PC-9 (cell line): Measurements from ENCODE around the gene TOPORS. TPM values are rescaled to one million over a fixed set of nuclear protein-coding genes. Genes with fewer than 3 reads are reported as not detected.

ENCODE experiments used
- BruUV-seq: library from RNA; stranded (reverse); fragments of 400-500 nt; replicated peaks from 2 replicates; lab custom pipeline; 2021; lab: Mats Ljungman, UMichigan
- CTCF ChIA-PET: fragments of 300-600 bp; sonication (Branson Sonifier 250); formaldehyde crosslinking; loops from one replicate; lab custom pipeline; 2022; ENCODE audit warnings: antibody characterized with exemption; lab: Charles Lee
- POLR2A ChIA-PET: fragments of 300-600 bp; sonication (Branson Sonifier 250); formaldehyde crosslinking; loops from one replicate; lab custom pipeline; 2022; ENCODE audit warnings: antibody characterized with exemption; ENCODE audit not compliant: unreplicated experiment; lab: Charles Lee
- DNase-seq, 2 experiments: peaks; one replicate each; pipeline versions ENCODE4 v3.0.0 to v3.0.0-alpha.2; 2015 to 2022; ENCODE audit warnings: mixed read lengths in 1 of 2
- H2AFZ ChIP-seq: fragments of 200-600 bp; sonication (generic); 2 replicates; pipeline ENCODE4 v1.8.1; 2017; ENCODE audit warnings: antibody characterized with exemption
- H3F3A ChIP-seq: fragments of 200-600 bp; sonication (generic); 2 replicates; pipeline ENCODE4 v1.8.1; 2017; ENCODE audit warnings: antibody characterized with exemption, mild to moderate bottlenecking, low read depth; ENCODE audit not compliant: insufficient read depth
- H3K27ac ChIP-seq: fragments of 200-600 bp; sonication (generic); 2 replicates; pipeline ENCODE4 v1.6.1; 2016; ENCODE audit warnings: mixed run types
- H3K27me3 ChIP-seq: fragments of 200-600 bp; sonication (generic); 2 replicates; pipeline ENCODE4 v1.6.1; 2016; ENCODE audit warnings: low read depth, mixed run types; ENCODE audit not compliant: insufficient read depth
- H3K36me3 ChIP-seq: fragments of 200-600 bp; sonication (generic); 2 replicates; pipeline ENCODE4 v1.6.1; 2016; ENCODE audit warnings: low read depth, mixed run types
- H3K4me1 ChIP-seq: fragments of 200-600 bp; sonication (generic); replicated peaks from 2 replicates; pipeline ENCODE4 v1.6.1; 2016; ENCODE audit warnings: mixed run types; ENCODE audit not compliant: insufficient read depth
- H3K4me2 ChIP-seq: fragments of 200-600 bp; sonication (generic); 2 replicates; pipeline ENCODE4 v1.6.1; 2017; ENCODE audit warnings: mixed run types
- H3K4me3 ChIP-seq: fragments of 200-600 bp; sonication (generic); 2 replicates; pipeline ENCODE4 v1.6.1; 2016; ENCODE audit warnings: mixed run types
- H3K79me2 ChIP-seq: fragments of 200-600 bp; sonication (generic); 2 replicates; pipeline ENCODE4 v1.6.1; 2017; ENCODE audit warnings: low read depth, mixed run types
- H3K9me2 ChIP-seq: fragments of 200-600 bp; sonication (generic); 2 replicates; pipeline ENCODE4 v1.8.1; 2017; ENCODE audit warnings: mild to moderate bottlenecking; ENCODE audit not compliant: insufficient read depth
- H3K9me3 ChIP-seq: fragments of 200-600 bp; sonication (generic); 2 replicates; pipeline ENCODE4 v1.8.1; 2016; ENCODE audit warnings: low read depth; ENCODE audit not compliant: insufficient read depth
- H4K20me1 ChIP-seq: fragments of 200-600 bp; sonication (generic); 2 replicates; pipeline ENCODE4 v1.8.1; 2017; ENCODE audit not compliant: insufficient read depth
- EZH2 ChIP-seq: fragments of 200-600 bp; sonication (generic); IDR thresholded peaks from 2 replicates; pipeline ENCODE4 v1.8.0; 2017; ENCODE audit warnings: antibody characterized with exemption, low read depth
- intact Hi-C: fragments of 100-400 bp; cut with micrococcal nuclease; formaldehyde crosslinking; loops from one replicate; pipeline ENCODE4 v1.10.0; 2022; ENCODE audit not compliant: unreplicated experiment
- total RNA-seq: library from RNA; stranded (reverse); gene quantifications from 2 replicates; pipeline ENCODE4 v1.2.3, GENCODE V29; 2021
- TF ChIP-seq, protein P1 (sequence below): fragments of 200-600 bp; sonication (generic); conservative IDR thresholded peaks from 2 replicates; pipeline ENCODE4 v1.6.1; 2017; ENCODE audit warnings: mixed run types, antibody characterized with exemption, mild to moderate bottlenecking, moderate library complexity

TOPORS gene
- total RNA-seq, 1 experiment from 2014 or later = 11.1 TPM

DNA sequence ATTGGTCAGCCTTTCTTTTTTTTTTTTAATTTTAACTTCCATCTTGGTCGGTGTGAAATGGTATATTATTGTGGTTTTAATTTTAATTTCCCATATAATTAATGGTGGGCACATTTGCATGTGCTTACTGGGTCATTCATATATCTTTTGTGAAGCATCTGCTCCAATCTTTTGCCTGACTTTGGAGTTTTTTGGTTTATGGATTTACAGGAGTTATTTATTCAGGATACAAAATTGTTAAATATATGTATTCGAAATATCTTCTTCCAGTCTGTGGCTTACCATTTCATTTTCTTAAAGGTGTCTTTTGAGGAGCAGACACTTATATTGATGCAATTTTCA is 25.7 kb downstream of the TOPORS start:
- DNase-seq = no peak
- CTCF ChIA-PET = interaction anchor here (0.6 to 2.1 kb wide), 11 partner anchors 19 to 679 kb away, joined by 3 to 16 read pairs (median 3); no protein-coding TSS in a partner anchor
- intact Hi-C loops = loop anchor here (1.0 to 2.0 kb wide), 4 partner anchors 47 to 147 kb away; partner anchors contain the start of genes ACO1 and NDUFB6
- Histone ChIP-seq H3F3A (peaks cover 22% of the 10 kb centered on the region; the same call in 1 of the 2 replicates), H3K27me3 (no peaks in the 10 kb centered on the region), H3K9me3 (no peaks in the 10 kb centered on the region), H4K20me1 (no peaks in the 10 kb centered on the region), H3K9me2 (no peaks in the 10 kb centered on the region), H3K4me3 (peak overlapping the region; percentile 69; the same call in 1 of the 2 replicates), H3K36me3 (no peaks in the 10 kb centered on the region), H3K27ac (peak overlapping the region; percentile 25), H3K4me2 (peak overlapping the region; percentile 72), H2AFZ (peak overlapping the region; percentile 78), H3K4me1 (peaks cover 11% of the 10 kb centered on the region), H3K79me2 (no peaks in the 10 kb centered on the region)
- POLR2A ChIA-PET = interaction anchor here (0.5 to 0.7 kb wide), 5 partner anchors 38 to 967 kb away, joined by 3 to 12 read pairs (median 5); no protein-coding TSS in a partner anchor
- no TSS peak for BruUV-seq
- TF ChIP-seq, protein P1, sequence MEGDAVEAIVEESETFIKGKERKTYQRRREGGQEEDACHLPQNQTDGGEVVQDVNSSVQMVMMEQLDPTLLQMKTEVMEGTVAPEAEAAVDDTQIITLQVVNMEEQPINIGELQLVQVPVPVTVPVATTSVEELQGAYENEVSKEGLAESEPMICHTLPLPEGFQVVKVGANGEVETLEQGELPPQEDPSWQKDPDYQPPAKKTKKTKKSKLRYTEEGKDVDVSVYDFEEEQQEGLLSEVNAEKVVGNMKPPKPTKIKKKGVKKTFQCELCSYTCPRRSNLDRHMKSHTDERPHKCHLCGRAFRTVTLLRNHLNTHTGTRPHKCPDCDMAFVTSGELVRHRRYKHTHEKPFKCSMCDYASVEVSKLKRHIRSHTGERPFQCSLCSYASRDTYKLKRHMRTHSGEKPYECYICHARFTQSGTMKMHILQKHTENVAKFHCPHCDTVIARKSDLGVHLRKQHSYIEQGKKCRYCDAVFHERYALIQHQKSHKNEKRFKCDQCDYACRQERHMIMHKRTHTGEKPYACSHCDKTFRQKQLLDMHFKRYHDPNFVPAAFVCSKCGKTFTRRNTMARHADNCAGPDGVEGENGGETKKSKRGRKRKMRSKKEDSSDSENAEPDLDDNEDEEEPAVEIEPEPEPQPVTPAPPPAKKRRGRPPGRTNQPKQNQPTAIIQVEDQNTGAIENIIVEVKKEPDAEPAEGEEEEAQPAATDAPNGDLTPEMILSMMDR = peak; percentile 13; the same call in 1 of the 2 replicates
- no peak for TF ChIP-seq EZH2

DNA sequence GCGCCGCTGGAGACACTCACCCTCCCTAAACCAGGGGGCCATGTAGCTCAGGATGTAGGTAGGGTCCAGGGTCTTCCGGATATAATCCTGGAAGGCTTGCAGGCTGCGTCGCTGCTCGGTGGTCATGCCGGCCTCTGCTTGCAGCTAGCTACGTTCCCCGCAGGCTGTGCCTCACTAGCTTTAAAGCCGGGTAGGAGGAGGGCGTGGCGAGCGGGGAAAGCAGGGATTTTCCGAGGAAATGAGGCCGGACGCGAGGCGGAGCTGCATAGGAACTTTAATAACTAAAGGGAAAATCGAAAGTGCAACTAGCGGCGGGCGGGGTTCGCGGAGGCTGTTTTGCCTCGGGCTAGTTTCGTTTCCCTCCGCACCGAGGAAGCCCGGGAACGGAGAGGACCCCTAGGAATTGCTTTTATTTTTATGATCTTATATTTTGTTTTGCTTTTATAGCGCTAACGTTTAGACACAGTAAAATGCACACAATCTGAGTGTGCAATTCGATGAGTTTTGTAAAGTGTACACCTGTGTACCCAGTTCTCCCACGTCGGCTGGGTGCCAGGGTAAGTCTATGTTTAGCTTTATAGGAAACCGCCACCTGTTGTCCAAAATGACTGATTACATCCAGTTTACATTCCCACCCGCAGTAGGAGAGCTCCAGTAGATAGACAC is 26.2 kb downstream of the TOPORS start, which contains the start of gene RIGI:
RIGI (minus strand) TSS at position 156 of the 666 bp plus-strand sequence; CDS start at position 126, 30 bp downstream.
- Histone ChIP-seq H3K4me2 (peak within 1 kb of the TSS; percentile 81), H3K9me3 (no peaks in the 10 kb centered on the region), H3K27me3 (no peaks in the 10 kb centered on the region), H3K27ac (peak within 1 kb of the TSS; percentile 68), H3F3A (peaks cover 22% of the 10 kb centered on the region; the same call in 1 of the 2 replicates), H3K9me2 (no peaks in the 10 kb centered on the region), H3K79me2 (no peaks in the 10 kb centered on the region), H3K36me3 (no peaks in the 10 kb centered on the region), H4K20me1 (no peaks in the 10 kb centered on the region), H3K4me3 (peak within 1 kb of the TSS; percentile 69), H2AFZ (peak within 1 kb of the TSS; percentile 89), H3K4me1 (peaks cover 11% of the 10 kb centered on the region)
- TF ChIP-seq, protein P1 = peak; percentile 66
- TF ChIP-seq EZH2 = no peak
- intact Hi-C loops = loop anchor here (1.0 to 2.0 kb wide), 4 partner anchors 47 to 147 kb away; partner anchors contain the start of genes ACO1 and NDUFB6
- ChIA-PET CTCF (interaction anchor here (0.6 to 2.1 kb wide), 11 partner anchors 18 to 678 kb away, joined by 3 to 16 read pairs (median 3); partner anchors contain the start of gene ACO1), POLR2A (interaction anchor here (0.5 to 0.7 kb wide), 6 partner anchors 26 to 131 kb away, joined by 3 to 6 read pairs (median 4); partner anchors contain the start of gene SMIM27)
- DNase-seq = peak; percentile 83
- BruUV-seq = no TSS peak

DNA sequence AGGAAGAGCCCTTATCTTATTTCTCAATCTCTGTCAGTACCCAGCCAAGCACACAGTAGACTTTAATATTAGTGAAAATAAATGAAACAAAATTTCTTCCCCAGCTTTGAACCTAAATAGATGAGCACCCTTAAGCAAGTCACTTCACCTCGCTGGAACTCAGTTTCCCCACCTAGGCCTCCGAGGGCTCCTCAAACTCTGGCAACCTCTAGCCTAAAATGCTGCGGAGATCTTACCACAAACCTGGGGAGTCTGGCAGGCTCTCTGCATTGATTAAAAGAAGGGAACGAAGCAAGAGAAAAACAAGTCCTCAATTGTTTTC is 26.7 kb downstream of the TOPORS start:
- DNase-seq = no peak
- H3K4me3 ChIP-seq = peak overlapping the region; percentile 69
- ChIA-PET POLR2A (interaction anchor here (0.5 to 0.7 kb wide), 2 partner anchors 26 to 87 kb away, joined by 4 to 5 read pairs; partner anchors contain the start of gene SMIM27), CTCF (interaction anchor here (0.7 to 2.1 kb wide), 3 partner anchors 95 to 146 kb away, joined by 3 to 16 read pairs (median 4); partner anchors contain the start of gene ACO1)
- peaks cover 11% of the 10 kb centered on the region for H3K4me1 ChIP-seq
- H3K9me2 ChIP-seq = no peaks in the 10 kb centered on the region
- peak overlapping the region; percentile 81 for H3K4me2 ChIP-seq
- BruUV-seq = no TSS peak
- peak overlapping the region; percentile 68 for H3K27ac ChIP-seq
- H2AFZ ChIP-seq = peak overlapping the region; percentile 89
- no peak for TF ChIP-seq EZH2
- TF ChIP-seq, protein P1 = no peak
- H4K20me1 ChIP-seq = no peaks in the 10 kb centered on the region
- H3K27me3 ChIP-seq = no peaks in the 10 kb centered on the region
- no peaks in the 10 kb centered on the region for H3K79me2 ChIP-seq
- no peaks in the 10 kb centered on the region for H3K9me3 ChIP-seq
- no peaks in the 10 kb centered on the region for H3K36me3 ChIP-seq
- intact Hi-C loops = loop anchor here (1.0 to 2.0 kb wide), 4 partner anchors 48 to 146 kb away; partner anchors contain the start of genes ACO1 and NDUFB6
- H3F3A ChIP-seq = peaks cover 22% of the 10 kb centered on the region; the same call in 1 of the 2 replicates
